Right cardiac atrium (tissue), 5 donors: ENCODE results near the gene FMN2. TPM values are rescaled to one million over a fixed set of nuclear protein-coding genes. Genes with fewer than 3 reads are reported as not detected.
A peak's percentile ranks its signal among the peaks of the same experiment; 100 is the strongest.

Experiments used
- ATAC-seq, 2 donors: fragments of 200-7000 bp; cut with Tn5 transposase; one replicate each; pipeline versions ENCODE4 v1.8.0 to v1.9.1; 2020; ENCODE audit warnings: moderate library complexity in 2 of 2, mild to moderate bottlenecking in 1 of 2
- DNase-seq, 3 donors: peaks; one replicate each; pipeline ENCODE4 v3.0.0-alpha.2; 2020
- H3K27ac ChIP-seq: one replicate; pipeline ENCODE4 v1.5.1; 2013; ENCODE audit warnings: mild to moderate bottlenecking, low read length, control low read depth, moderate library complexity
- H3K27me3 ChIP-seq: one replicate; pipeline ENCODE4 v1.6.1; 2013; ENCODE audit not compliant: control insufficient read depth, insufficient read depth
- H3K4me1 ChIP-seq: one replicate; pipeline ENCODE4 v1.6.1; 2013; ENCODE audit warnings: low read length; ENCODE audit not compliant: control insufficient read depth, insufficient read depth
- H3K4me3 ChIP-seq: one replicate; pipeline ENCODE4 v1.5.1; 2013; ENCODE audit warnings: low read length, control low read depth
- H3K9me3 ChIP-seq: one replicate; pipeline ENCODE4 v1.6.1; 2013; ENCODE audit warnings: low read length; ENCODE audit not compliant: control insufficient read depth
- whole genome bisulfite sequencing: extraction: QIAGEN DNeasy Blood & Tissue Kit; methylation state at CpG from one replicate; pipeline ENCODE4 v1.1.7; 2013; 5-methylcytosine and 5-hydroxymethylcytosine counted together
- intact Hi-C, 4 donors: fragments of 100-400 bp; cut with DNase I; formaldehyde crosslinking; loops; one replicate each; pipeline versions ENCODE4 v1.11.0 to v1.14.0; 2022 to 2023
- polyA plus RNA-seq: library from polyadenylated mRNA; stranded (reverse); fragments of 200-250 nt; gene quantifications from one replicate; pipeline ENCODE4 v1.2.3, GENCODE V29; 2013
- total RNA-seq, 4 donors: library from RNA; stranded (reverse); fragmentation: NEBNext Ultra II Directional; extraction: Animal tissue kit (Norgen Biotek cat#: 25700); gene quantifications; one replicate each; pipeline ENCODE4 v1.2.1, GENCODE V29; 2021
- donor health status: healthy with polysubstance abuse.
- donor health status: DM: no; HTN: yes; CAD: no.
- donor health status: DM: no; HTN: no; CAD: no.
- donor health status: DM: no; HTN: yes; CAD: no; lungs with severe emphysema.
- donor health status: DM: yes; HTN: yes; CAD: no.

The FMN2 gene
- total and polyA plus RNA-seq, 5 donors: 0.09 to 0.21 (median 0.16) TPM; not detected in 2

DNA sequence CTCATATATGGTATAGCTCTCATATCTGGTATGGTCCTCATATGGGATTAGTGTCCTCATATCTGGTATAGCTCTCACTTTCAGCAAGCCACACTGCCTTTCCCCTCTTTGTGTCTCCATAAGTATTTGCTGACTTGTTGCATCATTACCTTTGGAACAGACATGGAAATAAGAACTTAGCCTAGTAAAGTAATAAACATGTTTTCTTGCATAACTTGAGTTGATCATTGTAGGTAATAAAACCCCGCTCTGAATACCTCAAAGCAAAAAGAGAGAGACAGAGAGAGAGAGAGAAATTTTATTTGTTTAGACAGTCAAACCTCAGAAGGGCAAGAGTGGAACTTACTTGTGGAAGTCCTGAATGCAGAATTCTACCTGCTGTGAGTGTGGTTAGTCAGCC is 350.0 kb downstream of the FMN2 start:
- Histone ChIP-seq H3K4me3 (no peak overlapping the region), H3K27ac (no peak overlapping the region), H3K4me1 (no peaks in the 10 kb centered on the region), H3K9me3 (no peaks in the 10 kb centered on the region), H3K27me3 (no peaks in the 10 kb centered on the region)
- ATAC-seq (no peak), DNase-seq (no peak)
- 83% methylated on average over 1 of the region's 1 CpG for WGBS
- intact Hi-C loops: no loop called here

- WGBS: 82% methylated on average over 3 of the region's 3 CpGs
- Histone ChIP-seq H3K4me3 (no peak overlapping the region), H3K4me1 (no peaks in the 10 kb centered on the region), H3K27me3 (no peaks in the 10 kb centered on the region), H3K27ac (no peak overlapping the region), H3K9me3 (no peaks in the 10 kb centered on the region)
- DNase-seq (no peak), ATAC-seq (no peak)
- intact Hi-C loops: no loop called here
Measured at GRCh38 chr1:240445369-240445768, 353.7 kb downstream of the FMN2 start.

DNA sequence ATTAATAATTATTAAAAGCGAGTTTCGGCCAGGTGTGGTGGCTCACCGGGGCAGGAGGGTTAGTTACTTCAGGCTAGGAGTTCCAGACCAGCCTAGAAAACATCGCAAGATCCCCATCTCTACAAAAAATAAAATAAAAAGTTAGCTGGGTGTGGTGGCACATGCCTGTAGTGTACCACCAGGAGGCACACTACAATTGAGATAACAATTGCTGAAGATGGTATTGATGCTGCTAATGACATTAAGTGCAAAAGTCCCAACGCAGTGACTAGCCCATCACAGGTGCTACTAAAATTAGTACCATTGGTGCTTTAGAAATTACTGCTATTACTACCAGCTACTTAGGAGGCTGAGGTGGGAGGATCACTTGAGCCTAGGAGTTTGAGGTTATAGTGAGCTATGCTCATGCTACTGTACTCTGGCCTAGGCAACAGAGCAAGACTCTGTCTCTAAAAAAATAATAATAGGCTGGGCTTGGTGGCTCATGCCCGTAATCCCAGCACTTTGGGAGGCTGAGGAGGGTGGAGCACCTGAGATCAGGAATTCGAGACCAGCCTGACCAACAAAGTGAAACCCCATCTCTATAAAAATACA is 363.6 kb downstream of the FMN2 start:
- Histone ChIP-seq H3K27me3 (no peaks in the 10 kb centered on the region), H3K9me3 (no peaks in the 10 kb centered on the region), H3K27ac (no peak overlapping the region), H3K4me1 (no peaks in the 10 kb centered on the region), H3K4me3 (no peak overlapping the region)
- intact Hi-C loops: no loop called here
- 60% methylated on average over 7 of the region's 7 CpGs for WGBS
- ATAC-seq (no peak), DNase-seq (no peak)

DNA sequence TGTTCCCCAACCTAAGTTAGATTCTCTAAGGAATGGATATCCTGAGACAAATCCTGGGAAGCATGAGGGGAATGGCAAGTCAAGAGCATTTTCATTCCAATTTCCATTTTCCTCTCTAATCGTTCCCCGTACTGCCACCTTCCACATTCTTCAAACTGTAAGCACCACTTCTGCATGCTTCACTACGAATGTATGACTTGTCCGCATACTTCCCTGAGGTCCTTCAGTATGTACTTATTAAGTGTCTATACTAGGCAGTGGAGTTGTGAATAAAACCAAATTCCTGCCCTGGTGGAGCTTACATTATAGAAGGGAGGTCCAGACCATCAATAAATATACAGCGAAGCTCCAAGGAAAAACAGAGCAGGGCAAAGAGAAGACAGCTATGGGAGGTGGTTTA is 365.5 kb downstream of the FMN2 start:
- WGBS: 85% methylated on average over 5 of the region's 5 CpGs
- no peak overlapping the region for H3K4me3 ChIP-seq

GRCh38 chr1:240462277-240462676 is 370.6 kb downstream of the FMN2 start:
- no peak for ATAC-seq
- whole genome bisulfite sequencing: 82% methylated on average over 3 of the region's 3 CpGs
- Histone ChIP-seq H3K27me3 (peaks cover 3% of the 10 kb centered on the region), H3K27ac (no peak overlapping the region), H3K9me3 (no peaks in the 10 kb centered on the region), H3K4me3 (no peak overlapping the region), H3K4me1 (no peaks in the 10 kb centered on the region)
- intact Hi-C loops: no loop called here
- no peak for DNase-seq

More for the DNA sequence above, 365.5 kb downstream of the FMN2 start:
- ATAC-seq: no peak
- no peak for DNase-seq
- H3K9me3 ChIP-seq: no peaks in the 10 kb centered on the region
- intact Hi-C loops: no loop called here
- no peak overlapping the region for H3K27ac ChIP-seq
- no peaks in the 10 kb centered on the region for H3K4me1 ChIP-seq
- no peaks in the 10 kb centered on the region for H3K27me3 ChIP-seq

- Histone ChIP-seq H3K4me1 (no peaks in the 10 kb centered on the region), H3K27me3 (peaks cover 3% of the 10 kb centered on the region), H3K9me3 (no peaks in the 10 kb centered on the region), H3K4me3 (no peak overlapping the region), H3K27ac (no peak overlapping the region)
- no peak for DNase-seq
- intact Hi-C loops: no loop called here
- no peak for ATAC-seq
- WGBS: 61% methylated on average over 7 of the region's 7 CpGs
Measured at GRCh38 chr1:240462766-240463395, 371.2 kb downstream of the FMN2 start.

DNA sequence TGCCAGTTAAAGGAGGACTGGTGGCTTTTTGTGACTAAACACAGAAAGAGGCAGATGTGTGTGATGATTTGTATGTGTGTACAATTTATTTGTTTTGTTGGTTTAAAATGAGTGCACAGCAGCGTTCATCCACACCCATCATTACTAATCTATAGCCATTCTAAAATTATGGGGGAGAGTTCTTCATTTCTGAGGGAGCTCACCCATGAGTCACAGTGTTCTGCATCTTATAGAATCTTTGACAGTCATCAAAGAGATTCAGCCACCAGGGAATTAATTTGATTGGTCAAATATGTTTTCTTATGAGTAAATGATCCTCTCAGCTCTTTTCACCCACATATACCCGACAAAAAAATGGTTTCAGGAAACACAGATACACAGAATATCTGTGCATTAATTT is 372.4 kb downstream of the FMN2 start:
- intact Hi-C loops: no loop called here
- Histone ChIP-seq H3K27me3 (peaks cover 3% of the 10 kb centered on the region), H3K4me1 (peaks cover 2% of the 10 kb centered on the region), H3K27ac (no peak overlapping the region), H3K9me3 (no peaks in the 10 kb centered on the region), H3K4me3 (no peak overlapping the region)
- WGBS: 74% methylated on average over 2 of the region's 2 CpGs
- DNase-seq: no peak
- ATAC-seq: no peak

DNA sequence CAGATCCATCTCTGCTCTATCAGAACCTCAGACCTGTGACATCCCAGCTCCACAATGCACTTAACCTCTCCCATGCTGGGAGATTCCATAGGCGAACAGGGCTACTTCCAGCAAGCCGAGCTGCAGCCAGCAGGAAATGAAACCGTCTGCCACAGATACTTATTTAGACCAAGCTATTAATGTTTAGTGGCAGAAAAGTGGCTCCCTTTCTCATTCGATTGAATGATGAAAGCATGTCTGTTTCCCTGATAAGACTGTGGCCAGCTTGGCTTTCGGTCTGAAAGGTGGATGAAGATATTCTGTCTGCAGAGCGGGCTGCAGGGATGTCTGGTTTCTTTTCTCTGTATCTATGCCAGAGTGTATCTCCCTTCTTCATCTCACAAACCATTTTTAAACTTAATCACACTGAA is 373.9 kb downstream of the FMN2 start:
- intact Hi-C loops: no loop called here
- ATAC-seq: no peak
- no peak overlapping the region for H3K4me3 ChIP-seq
- 15% methylated on average over 6 of the region's 6 CpGs for whole genome bisulfite sequencing
- no peak for DNase-seq
- peaks cover 2% of the 10 kb centered on the region for H3K4me1 ChIP-seq
- no peak overlapping the region for H3K27ac ChIP-seq
- H3K27me3 ChIP-seq: peaks cover 3% of the 10 kb centered on the region
- H3K9me3 ChIP-seq: no peaks in the 10 kb centered on the region

DNA sequence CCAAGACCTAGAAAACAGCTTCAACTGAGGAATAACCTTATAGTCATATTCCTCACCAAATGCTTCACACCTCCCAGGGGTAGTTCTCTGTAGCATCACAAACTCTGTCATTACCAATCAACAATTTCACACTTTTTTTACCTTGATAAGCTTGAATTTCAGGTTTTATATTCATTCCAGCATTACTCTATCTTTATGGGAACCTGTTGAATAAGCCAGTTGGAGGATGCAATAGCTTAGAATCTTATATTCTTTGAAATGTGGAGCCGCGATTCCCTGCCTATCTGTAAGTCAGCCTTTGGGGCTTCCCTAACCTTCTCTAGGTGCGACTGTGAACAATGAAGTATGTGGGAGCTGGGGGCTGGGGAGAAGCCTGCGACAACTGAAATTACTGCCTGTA is 374.8 kb downstream of the FMN2 start:
- Histone ChIP-seq H3K9me3 (no peaks in the 10 kb centered on the region), H3K27ac (no peak overlapping the region), H3K27me3 (peaks cover 3% of the 10 kb centered on the region), H3K4me1 (peaks cover 2% of the 10 kb centered on the region), H3K4me3 (no peak overlapping the region)
- no peak for DNase-seq
- intact Hi-C loops: no loop called here
- no peak for ATAC-seq
- 83% methylated on average over 4 of the region's 4 CpGs for WGBS

DNA sequence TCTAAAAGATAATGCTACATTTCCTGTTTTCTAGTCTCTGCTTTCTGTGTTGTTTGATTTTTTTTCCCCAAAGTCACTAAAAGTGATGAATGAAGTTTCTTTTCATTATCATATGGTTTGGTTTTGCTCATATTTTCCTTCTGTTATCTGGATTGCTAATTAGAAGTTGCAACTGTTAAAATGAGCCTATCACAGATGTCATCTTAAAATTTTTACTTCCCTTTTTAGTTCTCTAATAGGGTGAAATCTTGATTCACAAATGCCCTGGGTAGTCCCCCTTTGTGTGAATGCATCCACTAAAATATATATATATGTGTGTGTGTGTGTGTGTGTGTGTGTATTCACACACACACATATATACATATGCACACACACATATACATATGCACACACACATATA is 376.2 kb downstream of the FMN2 start:
- Histone ChIP-seq H3K4me3 (no peak overlapping the region), H3K9me3 (no peaks in the 10 kb centered on the region), H3K27me3 (peaks cover 3% of the 10 kb centered on the region), H3K4me1 (peaks cover 2% of the 10 kb centered on the region), H3K27ac (no peak overlapping the region)
- DNase-seq (no peak), ATAC-seq (no peak)
- intact Hi-C loops: no loop called here

GRCh38 chr1:240468656-240469055 is 377.0 kb downstream of the FMN2 start:
- no peaks in the 10 kb centered on the region for H3K9me3 ChIP-seq

More at GRCh38 chr1:240468656-240469055, 377.0 kb downstream of the FMN2 start:
- no peak for ATAC-seq
- peaks cover 3% of the 10 kb centered on the region for H3K27me3 ChIP-seq
- H3K4me1 ChIP-seq: peaks cover 2% of the 10 kb centered on the region
- no peak overlapping the region for H3K27ac ChIP-seq
- intact Hi-C loops: no loop called here
- H3K4me3 ChIP-seq: no peak overlapping the region
- 51% methylated on average over 7 of the region's 7 CpGs for WGBS
- DNase-seq: peak in 1 of 3 donors; percentile 42
